Uterus (tissue), 2 donors: Measurements from ENCODE around the gene VRK1.

Experiments
- CTCF ChIP-seq, 4 experiments: fragments of 200-600 bp in 2 of 4; fragments of 450-650 bp in 2 of 4; sonication (generic) in 2 of 4; IDR thresholded peaks; one replicate each; pipeline ENCODE4 v1.5.1; 2016 to 2019; ENCODE audit warnings: antibody characterized with exemption in 4 of 4, mild to moderate bottlenecking in 2 of 4, moderate library complexity in 1 of 4
- POLR2A ChIP-seq, 2 donors: fragments of 450-650 bp; IDR thresholded peaks; one replicate each; pipeline ENCODE4 v1.6.1; 2016; ENCODE audit warnings: antibody characterized with exemption in 2 of 2, mild to moderate bottlenecking in 1 of 2, moderate library complexity in 1 of 2

GRCh38 chr14:96876747-96877146 is 79.6 kb downstream of the VRK1 start:
- TF ChIP-seq CTCF (IDR thresholded peaks at IDR 0.05) (no peak), POLR2A (IDR thresholded peaks at IDR 0.05) (no peak)
